ENCODE data around the gene LARGE1. TPM values are rescaled to one million over a fixed set of nuclear protein-coding genes. Genes with fewer than 3 reads are reported as not detected.
"Not testable (repeated sequence)": the region's sequence is repeated elsewhere in the genome, so short reads cannot be mapped to it uniquely, and the experiment has no call there.

The LARGE1 gene
- total and polyA plus RNA-seq, 11 donors: 31.2 to 211 (median 129) TPM

DNA sequence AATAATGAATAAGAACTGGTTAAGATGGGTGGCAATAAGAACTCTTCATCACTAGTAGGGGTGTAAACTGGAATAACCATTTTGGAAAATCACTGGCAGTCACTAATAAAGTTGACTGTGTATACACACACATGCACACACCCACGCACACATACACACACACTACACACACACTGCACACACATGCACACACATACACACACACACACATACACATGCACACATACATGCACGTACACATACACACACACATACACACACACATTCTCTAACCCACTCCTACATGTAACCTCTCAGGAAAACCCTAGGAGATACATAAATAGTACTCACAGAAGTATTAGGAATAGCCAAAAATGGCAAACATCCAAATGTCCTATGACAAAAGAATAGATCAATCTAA is 455.6 kb downstream of the LARGE1 start:
- no peak overlapping the region for H3K4me3 ChIP-seq
- H3K9me3 ChIP-seq: peaks cover 0 to 16% (median 6%) of the 10 kb centered on the region in 12 donors
- DNase-seq: no peak
- no peaks in the 10 kb centered on the region for H3K27me3 ChIP-seq
- 93 to 97% (median 95%) methylated on average over 2 of the region's 2 CpGs for WGBS, 4 donors
- no peak overlapping the region for H3K27ac ChIP-seq
- TF ChIP-seq POLR2A (IDR thresholded peaks at IDR 0.05): no peak
- TF ChIP-seq CTCF (IDR thresholded peaks at IDR 0.05): no peak
- intact Hi-C loops (cut with DNase I): loop anchor here in 2 of 10 donors (5.0 kb wide), 1 partner anchor 162 kb away; no protein-coding TSS in a partner anchor
- no peaks in the 10 kb centered on the region for H3K36me3 ChIP-seq
- H3K4me1 ChIP-seq: peaks cover 0 to 33% (median 17%) of the 10 kb centered on the region in 12 donors
- ATAC-seq: peak in 1 of 4 donors; percentile 35

DNA sequence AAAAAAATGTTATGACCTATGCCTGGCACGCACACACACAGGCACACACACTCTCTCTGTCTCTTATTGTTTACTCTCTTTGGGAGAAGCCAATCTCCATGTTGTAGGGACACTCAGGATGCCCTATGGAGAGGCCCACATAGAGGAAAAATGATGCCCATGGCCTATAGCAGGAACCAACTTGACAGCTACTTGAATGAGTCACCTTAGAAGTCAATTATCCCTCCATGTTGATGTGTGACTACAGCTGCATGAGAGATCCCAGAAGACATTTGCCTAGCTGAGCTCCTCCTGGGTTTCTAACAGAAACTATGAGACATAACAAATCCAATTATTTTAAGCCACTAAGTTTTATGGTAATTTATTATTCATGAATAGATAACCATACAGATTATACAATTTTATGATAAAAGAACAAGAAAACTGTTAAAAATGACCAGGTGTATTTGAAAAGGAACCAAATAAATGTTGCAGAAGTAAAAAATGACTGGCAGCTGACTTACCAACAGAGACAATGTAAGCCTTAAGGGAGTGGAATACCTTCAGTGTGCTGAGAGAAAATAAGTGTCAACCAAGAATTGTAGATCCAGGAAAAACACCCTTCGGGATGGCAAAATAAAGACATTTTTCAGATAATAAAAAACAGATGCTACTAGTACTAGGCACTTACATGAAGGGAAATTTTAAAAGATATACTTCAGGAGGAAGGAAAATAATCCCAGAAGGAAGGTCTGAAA is 458.4 kb downstream of the LARGE1 start:
- ATAC-seq: no peak
- H3K27ac ChIP-seq: no peak overlapping the region
- H3K4me1 ChIP-seq: peaks cover 0 to 30% (median 9%) of the 10 kb centered on the region in 12 donors
- no peak for DNase-seq
- intact Hi-C loops (cut with DNase I): loop anchor here in 1 of 10 donors (5.0 kb wide), 1 partner anchor 160 kb away; no protein-coding TSS in a partner anchor
- H3K27me3 ChIP-seq: no peaks in the 10 kb centered on the region
- no peak overlapping the region for H3K4me3 ChIP-seq
- WGBS, 4 donors: 68 to 99% (median 86%) methylated on average over 2 of the region's 2 CpGs
- H3K36me3 ChIP-seq: no peaks in the 10 kb centered on the region
- no peak for TF ChIP-seq CTCF (IDR thresholded peaks at IDR 0.05)
- no peak for TF ChIP-seq POLR2A (IDR thresholded peaks at IDR 0.05)
- H3K9me3 ChIP-seq: peaks cover 0 to 16% (median 6%) of the 10 kb centered on the region in 12 donors

GRCh38 chr22:33461245-33461644 is 459.0 kb downstream of the LARGE1 start:
- not testable (repeated sequence) for ATAC-seq, DNase-seq, H3K27me3 ChIP-seq, H3K4me3 ChIP-seq, H3K36me3 ChIP-seq, H3K27ac ChIP-seq
- peaks cover 0 to 16% (median 6%) of the 10 kb centered on the region in 12 donors for H3K9me3 ChIP-seq
- intact Hi-C loops (cut with DNase I): loop anchor here in 1 of 10 donors (5.0 kb wide), 1 partner anchor 159 kb away; no protein-coding TSS in a partner anchor
- 89 to 100% (median 93%) methylated on average over 1 of the region's 1 CpG for WGBS, 4 donors
- H3K4me1 ChIP-seq: peaks cover 0 to 28% (median 8%) of the 10 kb centered on the region in 12 donors

DNA sequence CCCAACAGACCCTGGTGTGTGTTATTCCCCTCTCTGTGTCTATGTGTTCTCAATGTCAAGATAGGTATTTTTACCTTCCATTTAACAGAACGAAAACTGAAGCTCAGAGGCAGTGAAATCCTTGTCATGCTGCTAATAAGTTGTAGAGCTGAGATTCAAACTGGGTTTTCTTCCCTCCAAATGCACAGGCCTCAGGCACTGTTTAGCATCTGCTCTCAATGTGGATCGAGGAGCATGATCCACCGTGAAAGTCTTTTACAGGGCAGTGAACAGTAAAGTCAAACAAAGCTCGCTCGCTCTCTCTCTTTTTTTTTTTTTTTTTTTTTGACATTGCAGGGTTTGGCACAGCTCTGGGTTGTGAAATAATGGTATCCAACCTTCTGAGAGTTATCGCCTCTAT is 461.1 kb downstream of the LARGE1 start:
- ATAC-seq (no peak), DNase-seq (no peak)
- Histone ChIP-seq H3K36me3 (no peaks in the 10 kb centered on the region), H3K27me3 (no peaks in the 10 kb centered on the region), H3K27ac (no peak overlapping the region), H3K9me3 (peaks cover 0 to 16% (median 6%) of the 10 kb centered on the region in 12 donors), H3K4me1 (peaks cover 0 to 18% (median 0%) of the 10 kb centered on the region in 12 donors), H3K4me3 (no peak overlapping the region)
- intact Hi-C loops (cut with DNase I): no loop called here
- TF ChIP-seq POLR2A (IDR thresholded peaks at IDR 0.05) (no peak), CTCF (IDR thresholded peaks at IDR 0.05) (no peak)
- 85 to 92% (median 90%) methylated on average over 6 of the region's 6 CpGs for WGBS, 4 donors
